Upper lobe of left lung (tissue), 4 donors: ENCODE measurements around the gene CTBP1.

ENCODE experiments used
- POLR2A ChIP-seq, 4 donors: fragments of 450-650 bp; IDR thresholded peaks; one replicate each; pipeline ENCODE4 v1.5.1; 2016 to 2017; ENCODE audit warnings: antibody characterized with exemption in 4 of 4, mild to moderate bottlenecking in 2 of 4
- TF ChIP-seq, protein P1 (sequence below), 6 experiments: fragments of 450-650 bp in 4 of 6; fragments of 200-600 bp in 2 of 6; sonication (generic) in 2 of 6; IDR thresholded peaks; one replicate each; pipeline ENCODE4 v1.5.1; 2016 to 2019; ENCODE audit warnings: antibody characterized with exemption in 6 of 6

- TF ChIP-seq, protein P1, sequence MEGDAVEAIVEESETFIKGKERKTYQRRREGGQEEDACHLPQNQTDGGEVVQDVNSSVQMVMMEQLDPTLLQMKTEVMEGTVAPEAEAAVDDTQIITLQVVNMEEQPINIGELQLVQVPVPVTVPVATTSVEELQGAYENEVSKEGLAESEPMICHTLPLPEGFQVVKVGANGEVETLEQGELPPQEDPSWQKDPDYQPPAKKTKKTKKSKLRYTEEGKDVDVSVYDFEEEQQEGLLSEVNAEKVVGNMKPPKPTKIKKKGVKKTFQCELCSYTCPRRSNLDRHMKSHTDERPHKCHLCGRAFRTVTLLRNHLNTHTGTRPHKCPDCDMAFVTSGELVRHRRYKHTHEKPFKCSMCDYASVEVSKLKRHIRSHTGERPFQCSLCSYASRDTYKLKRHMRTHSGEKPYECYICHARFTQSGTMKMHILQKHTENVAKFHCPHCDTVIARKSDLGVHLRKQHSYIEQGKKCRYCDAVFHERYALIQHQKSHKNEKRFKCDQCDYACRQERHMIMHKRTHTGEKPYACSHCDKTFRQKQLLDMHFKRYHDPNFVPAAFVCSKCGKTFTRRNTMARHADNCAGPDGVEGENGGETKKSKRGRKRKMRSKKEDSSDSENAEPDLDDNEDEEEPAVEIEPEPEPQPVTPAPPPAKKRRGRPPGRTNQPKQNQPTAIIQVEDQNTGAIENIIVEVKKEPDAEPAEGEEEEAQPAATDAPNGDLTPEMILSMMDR (IDR thresholded peaks at IDR 0.05): no peak
- TF ChIP-seq POLR2A (IDR thresholded peaks at IDR 0.05): no peak
Observed at GRCh38 chr4:1223841-1224809, 24.8 kb downstream of the CTBP1 start.
